ENCODE measurements around the gene XRN1.

DNA sequence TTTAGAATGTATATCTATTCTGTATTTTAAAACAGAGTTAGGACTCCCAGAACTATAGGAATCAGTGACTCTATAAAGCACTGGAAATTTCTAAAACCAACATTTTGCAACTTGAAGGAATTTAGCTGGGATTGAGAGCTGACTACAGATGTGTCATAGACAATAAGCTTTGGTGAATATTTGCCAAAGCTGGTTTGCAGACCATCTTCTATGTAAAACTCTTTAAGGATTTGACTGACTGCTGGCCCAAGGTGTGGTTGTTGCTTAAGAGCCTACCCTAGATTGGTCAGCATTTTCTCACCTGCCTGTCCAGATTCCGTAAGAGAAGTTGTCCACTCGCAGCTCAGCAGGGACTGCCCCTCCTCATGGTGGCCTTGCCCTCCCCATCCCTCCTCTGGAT lies 149.2 kb downstream of the XRN1 start:
- TF ChIP-seq, protein P1, sequence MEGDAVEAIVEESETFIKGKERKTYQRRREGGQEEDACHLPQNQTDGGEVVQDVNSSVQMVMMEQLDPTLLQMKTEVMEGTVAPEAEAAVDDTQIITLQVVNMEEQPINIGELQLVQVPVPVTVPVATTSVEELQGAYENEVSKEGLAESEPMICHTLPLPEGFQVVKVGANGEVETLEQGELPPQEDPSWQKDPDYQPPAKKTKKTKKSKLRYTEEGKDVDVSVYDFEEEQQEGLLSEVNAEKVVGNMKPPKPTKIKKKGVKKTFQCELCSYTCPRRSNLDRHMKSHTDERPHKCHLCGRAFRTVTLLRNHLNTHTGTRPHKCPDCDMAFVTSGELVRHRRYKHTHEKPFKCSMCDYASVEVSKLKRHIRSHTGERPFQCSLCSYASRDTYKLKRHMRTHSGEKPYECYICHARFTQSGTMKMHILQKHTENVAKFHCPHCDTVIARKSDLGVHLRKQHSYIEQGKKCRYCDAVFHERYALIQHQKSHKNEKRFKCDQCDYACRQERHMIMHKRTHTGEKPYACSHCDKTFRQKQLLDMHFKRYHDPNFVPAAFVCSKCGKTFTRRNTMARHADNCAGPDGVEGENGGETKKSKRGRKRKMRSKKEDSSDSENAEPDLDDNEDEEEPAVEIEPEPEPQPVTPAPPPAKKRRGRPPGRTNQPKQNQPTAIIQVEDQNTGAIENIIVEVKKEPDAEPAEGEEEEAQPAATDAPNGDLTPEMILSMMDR (conservative IDR thresholded peaks at IDR 0.05 in 1 of 2, IDR thresholded peaks at IDR 0.05 in 1 of 2; ENCODE audit: extremely low read depth in 1 of 2, insufficient read depth in 1 of 2, low read depth in 1 of 2, low read length in 2 of 2) = no peak
- no peak for TF ChIP-seq EZH2 (IDR thresholded peaks at IDR 0.05; ENCODE audit: borderline replicate concordance, low read length)
